HPDE6-E6E7 (cell line): ENCODE measurements around the gene KNCN.

ENCODE experiments used
- DNase-seq: peaks from one replicate; pipeline ENCODE4 v3.0.0; 2011; ENCODE audit warnings: missing footprints; ENCODE audit errors: extremely low spot score

KNCN gene

GRCh38 chr1:46523496-46524353 is 27.7 kb downstream of the KNCN start:
- DNase-seq: no peak

- no peak for DNase-seq
Observed at GRCh38 chr1:46522969-46523320, 28.5 kb downstream of the KNCN start.

- no peak for DNase-seq
Observed at GRCh38 chr1:46522184-46522968, 29.1 kb downstream of the KNCN start.

GRCh38 chr1:46521414-46521813 is 30.0 kb downstream of the KNCN start:
- DNase-seq: no peak

GRCh38 chr1:46520063-46520911 is 31.2 kb downstream of the KNCN start:
- DNase-seq: no peak

GRCh38 chr1:46519209-46519608 is 32.2 kb downstream of the KNCN start:
- DNase-seq: no peak

- no peak for DNase-seq
Observed at GRCh38 chr1:46517932-46518498, 33.4 kb downstream of the KNCN start.

- DNase-seq: no peak
Observed at GRCh38 chr1:46517010-46517600, 34.3 kb downstream of the KNCN start.

- no peak for DNase-seq
Observed at GRCh38 chr1:46516200-46516950, 35.1 kb downstream of the KNCN start.

GRCh38 chr1:46515576-46515975 is 35.9 kb downstream of the KNCN start:
- DNase-seq: no peak

- DNase-seq: no peak
Observed at GRCh38 chr1:46513536-46513935, 37.9 kb downstream of the KNCN start.

- DNase-seq: no peak
Observed at GRCh38 chr1:46512792-46513190, 38.7 kb downstream of the KNCN start.

- no peak for DNase-seq
Observed at GRCh38 chr1:46512135-46512791, 39.2 kb downstream of the KNCN start.

- DNase-seq: no peak
Observed at GRCh38 chr1:46510998-46511365, 40.5 kb downstream of the KNCN start.

- DNase-seq: no peak
Observed at GRCh38 chr1:46510341-46510997, 41.0 kb downstream of the KNCN start.

- DNase-seq: no peak
Observed at GRCh38 chr1:46508757-46509156, 42.7 kb downstream of the KNCN start.

GRCh38 chr1:46506470-46507219 is 44.8 kb downstream of the KNCN start:
- no peak for DNase-seq

- no peak for DNase-seq
Observed at GRCh38 chr1:46503421-46503820, 48.0 kb downstream of the KNCN start.

- no peak for DNase-seq
Observed at GRCh38 chr1:46501528-46501927, 49.9 kb downstream of the KNCN start.
